HG03565 (cell line): ENCODE results near the gene PGLYRP4.

ENCODE experiments used
- ATAC-seq: cut with Tn5 transposase; IDR thresholded peaks from one replicate; pipeline ENCODE4 v1.9.1; 2021; ENCODE audit warnings: mild to moderate bottlenecking, moderate library complexity; ENCODE audit not compliant: unreplicated experiment

PGLYRP4 gene

DNA sequence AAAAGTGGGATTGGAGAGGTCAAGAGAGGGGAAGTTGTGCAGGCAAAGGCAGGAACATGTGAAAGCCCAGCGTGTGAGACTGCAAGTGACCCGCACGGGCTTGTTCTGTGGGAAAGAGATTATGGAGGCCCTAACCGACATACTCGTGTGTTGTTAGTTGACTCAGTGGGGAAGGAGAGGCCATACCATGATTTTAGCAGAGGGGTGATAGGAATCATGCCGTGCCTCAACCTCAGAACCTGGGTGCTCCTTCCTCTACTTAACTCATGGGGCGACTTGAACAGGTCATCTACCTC is 55.2 kb downstream of the PGLYRP4 start:
- ATAC-seq = no peak

DNA sequence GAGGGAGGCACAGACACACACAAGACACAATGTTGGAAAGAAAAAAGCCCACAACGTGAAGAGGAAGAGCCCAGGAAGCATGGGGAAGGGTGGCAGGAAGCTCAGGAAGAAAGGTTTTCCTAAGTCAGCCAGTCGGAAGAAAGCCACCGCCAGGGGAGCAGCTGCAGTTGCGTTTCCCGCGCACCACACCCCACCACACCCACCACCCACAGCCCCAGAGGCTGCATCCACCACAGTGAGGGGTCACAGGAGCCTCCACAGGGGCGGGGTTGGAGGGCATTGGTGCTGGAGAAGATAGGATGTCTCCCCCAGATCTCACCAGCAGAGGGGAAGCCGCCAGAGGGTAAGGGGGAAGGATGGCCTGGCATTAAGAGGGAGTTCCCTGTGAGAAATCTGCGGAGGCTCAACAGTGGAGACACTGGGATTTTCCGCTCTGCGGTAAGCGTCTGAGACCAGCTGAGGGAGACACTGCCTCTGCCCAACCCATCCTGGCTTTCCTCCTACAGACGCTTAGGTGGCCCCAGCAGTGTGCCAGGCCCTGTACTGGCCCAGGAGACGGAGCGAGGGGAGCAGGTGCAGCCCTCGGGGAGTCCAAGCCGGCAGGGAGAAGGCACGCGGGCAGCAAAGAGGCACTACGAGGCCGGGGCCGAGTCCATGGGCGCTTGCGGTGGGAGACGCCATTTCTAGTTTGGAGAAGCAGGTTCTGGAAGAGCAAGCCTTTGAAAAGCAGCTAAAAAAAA is 55.7 kb downstream of the PGLYRP4 start:
- ATAC-seq = no peak

DNA sequence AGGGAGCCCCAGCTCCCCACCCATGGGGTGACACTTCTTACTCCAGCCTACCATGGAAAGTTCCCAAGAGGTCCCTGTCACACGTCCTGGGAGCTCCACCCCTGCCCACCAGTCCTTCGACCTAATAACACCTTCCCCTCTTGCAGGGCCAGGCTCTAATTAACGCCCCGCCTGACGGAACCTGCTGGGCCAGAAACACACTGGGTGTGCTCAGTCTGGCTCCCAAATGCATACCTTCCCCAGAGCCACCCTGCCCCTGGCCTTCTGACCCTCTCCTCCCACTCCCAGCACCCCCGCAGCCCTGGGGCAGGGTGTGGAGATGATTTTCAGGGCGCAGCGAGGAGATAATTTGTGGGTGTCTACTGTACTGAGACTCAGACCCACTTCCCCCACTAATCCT is 56.5 kb downstream of the PGLYRP4 start:
- no peak for ATAC-seq

DNA sequence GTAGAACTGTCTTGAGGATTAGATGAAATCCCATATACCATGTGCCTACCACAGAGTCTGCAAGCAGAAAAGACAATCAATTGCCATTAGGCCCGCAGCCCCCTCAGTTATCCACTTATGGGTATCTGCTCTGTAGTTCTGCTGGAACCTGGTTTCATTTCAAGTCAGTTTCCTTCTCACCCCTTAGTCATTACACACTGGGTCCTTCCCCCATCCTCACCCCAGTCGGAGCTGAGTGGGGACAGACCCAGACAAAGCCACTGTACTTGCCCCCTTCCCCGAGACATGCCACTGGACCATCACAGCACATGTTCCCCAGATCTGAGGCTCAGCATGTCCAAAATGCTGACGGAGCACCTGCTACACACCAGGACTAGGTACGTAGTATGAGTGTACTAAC is 57.1 kb downstream of the PGLYRP4 start:
- peak; percentile 68 for ATAC-seq

DNA sequence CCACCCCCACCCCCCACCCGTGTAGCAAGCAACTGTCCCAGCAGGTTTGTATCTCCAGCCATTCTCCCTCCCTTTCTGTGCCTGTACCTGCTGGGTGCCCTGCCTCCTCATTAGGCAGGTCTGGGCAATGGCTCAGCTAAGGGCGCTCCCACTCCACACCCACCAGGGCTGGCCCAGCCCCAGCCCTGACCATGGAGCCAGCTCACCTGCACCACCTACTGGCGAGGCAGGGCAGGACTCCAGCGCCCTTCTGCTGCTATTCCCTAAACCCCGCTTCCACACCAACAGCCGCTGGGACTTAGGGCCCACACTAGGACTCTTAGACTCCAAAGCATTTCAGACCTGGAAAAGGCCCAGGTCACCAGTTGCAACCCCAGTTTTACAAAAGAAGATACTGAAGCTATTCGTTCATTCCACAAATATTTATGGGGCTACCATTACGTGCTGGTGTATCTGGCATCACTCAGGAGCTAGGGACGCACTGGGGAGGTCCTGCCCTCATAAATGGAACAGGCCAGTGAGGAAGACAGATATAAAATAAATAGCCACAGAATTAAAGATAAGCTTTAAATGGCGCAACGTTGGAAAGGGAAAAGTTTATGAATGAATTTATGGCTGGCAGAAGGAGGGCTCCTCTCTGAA is 59.9 kb downstream of the PGLYRP4 start:
- ATAC-seq = no peak
